Stimulated activated CD8-positive, alpha-beta memory T cell treated with anti-CD3 and anti-CD28 coated beads, Interleukin-15, amount 100 ng/mL, for 4 hours (primary cell): ENCODE results near the gene CHTOP.
"Not testable (repeated sequence)": the region's sequence is repeated elsewhere in the genome, so short reads cannot be mapped to it uniquely, and the experiment has no call there.

Experiments
- DNase-seq, 2 donors: peaks; one replicate each; pipeline ENCODE4 v3.0.0-alpha.2; 2020; ENCODE audit warnings: low read depth in 2 of 2

Gene CHTOP

GRCh38 chr1:153631047-153632022, 2.5 kb upstream of the CHTOP start:
- no peak for DNase-seq

- DNase-seq = no peak
Observed at GRCh38 chr1:153633161-153633753, 609 bp upstream of the CHTOP start.

GRCh38 chr1:153635872-153636271, 2.0 kb downstream of the CHTOP start:
- no peak for DNase-seq

GRCh38 chr1:153636312-153636711, 2.4 kb downstream of the CHTOP start:
- DNase-seq = no peak

GRCh38 chr1:153638261-153638660, 4.4 kb downstream of the CHTOP start:
- DNase-seq = no peak

GRCh38 chr1:153639280-153639679, 5.4 kb downstream of the CHTOP start:
- no peak for DNase-seq

- not testable (repeated sequence) for DNase-seq
Observed at GRCh38 chr1:153640213-153640612, 6.3 kb downstream of the CHTOP start.

GRCh38 chr1:153640861-153641260, 7.0 kb downstream of the CHTOP start:
- DNase-seq = no peak

- DNase-seq = no peak
Observed at GRCh38 chr1:153642161-153642560, 8.3 kb downstream of the CHTOP start.

- DNase-seq = no peak
Observed at GRCh38 chr1:153643100-153643499, 9.2 kb downstream of the CHTOP start.

- no peak for DNase-seq
Observed at GRCh38 chr1:153643816-153644215, 9.9 kb downstream of the CHTOP start.

GRCh38 chr1:153646672-153647345, 12.9 kb downstream of the CHTOP start:
- no peak for DNase-seq

- DNase-seq = no peak
Observed at GRCh38 chr1:153647346-153647714, 13.5 kb downstream of the CHTOP start.

- no peak for DNase-seq
Observed at GRCh38 chr1:153648000-153648643, 14.3 kb downstream of the CHTOP start.

GRCh38 chr1:153649137-153649862, 15.4 kb downstream of the CHTOP start:
- no peak for DNase-seq

- DNase-seq = no peak
Observed at GRCh38 chr1:153649863-153650235, 16.0 kb downstream of the CHTOP start.

- no peak for DNase-seq
Observed at GRCh38 chr1:153651771-153652170, 17.9 kb downstream of the CHTOP start.

- DNase-seq = no peak
Observed at GRCh38 chr1:153652805-153653500, 19.1 kb downstream of the CHTOP start.

GRCh38 chr1:153655333-153655732, 21.5 kb downstream of the CHTOP start:
- no peak for DNase-seq

- peak; percentile 76 to 79 for DNase-seq
Observed at GRCh38 chr1:153658400-153659174, 24.7 kb downstream of the CHTOP start, which contains the start of gene SNAPIN. TSS of gene SNAPIN (plus strand) at chr1:153658703. CDS start at chr1:153658744, 41 bp downstream.
